GM21390 (cell line): Measurements from ENCODE around the gene UBN1.

Source experiments
- ATAC-seq: cut with Tn5 transposase; IDR thresholded peaks from one replicate; pipeline ENCODE4 v1.9.1; 2021; ENCODE audit not compliant: unreplicated experiment

Gene UBN1

GRCh38 chr16:4820652-4821051, 26.6 kb upstream of the UBN1 start:
- ATAC-seq: no peak

GRCh38 chr16:4825196-4825595, 22.1 kb upstream of the UBN1 start:
- no peak for ATAC-seq

GRCh38 chr16:4826526-4826925, 20.8 kb upstream of the UBN1 start:
- no peak for ATAC-seq

- no peak for ATAC-seq
Observed at GRCh38 chr16:4826980-4827379, 20.3 kb upstream of the UBN1 start.

GRCh38 chr16:4828567-4829321, 18.5 kb upstream of the UBN1 start:
- ATAC-seq: no peak

GRCh38 chr16:4830408-4830807, 16.9 kb upstream of the UBN1 start:
- ATAC-seq: no peak

- no peak for ATAC-seq
Observed at GRCh38 chr16:4831616-4832015, 15.7 kb upstream of the UBN1 start.

GRCh38 chr16:4832698-4833343, 14.5 kb upstream of the UBN1 start:
- ATAC-seq: no peak

- ATAC-seq: no peak
Observed at GRCh38 chr16:4833584-4833983, 13.7 kb upstream of the UBN1 start.

- no peak for ATAC-seq
Observed at GRCh38 chr16:4836727-4837126, 10.6 kb upstream of the UBN1 start.

GRCh38 chr16:4837733-4838501, 9.4 kb upstream of the UBN1 start:
- ATAC-seq: no peak

- ATAC-seq: no peak
Observed at GRCh38 chr16:4839942-4840341, 7.3 kb upstream of the UBN1 start.

GRCh38 chr16:4840984-4841383, 6.3 kb upstream of the UBN1 start:
- ATAC-seq: no peak

- ATAC-seq: peak; percentile 11
Observed at GRCh38 chr16:4846503-4846900, 779 bp upstream of the UBN1 start.

GRCh38 chr16:4847774-4848587, 700 bp downstream of the UBN1 start:
- peak; percentile 32 for ATAC-seq

GRCh38 chr16:4850211-4850610, 2.9 kb downstream of the UBN1 start:
- no peak for ATAC-seq

GRCh38 chr16:4852221-4852872, 5.1 kb downstream of the UBN1 start:
- no peak for ATAC-seq

- no peak for ATAC-seq
Observed at GRCh38 chr16:4855371-4855770, 8.1 kb downstream of the UBN1 start.

- ATAC-seq: no peak
Observed at GRCh38 chr16:4855804-4856203, 8.5 kb downstream of the UBN1 start.

- ATAC-seq: no peak
Observed at GRCh38 chr16:4859190-4859899, 12.1 kb downstream of the UBN1 start.
